Trophoblast cell (in vitro differentiated cells and primary cell): Measurements from ENCODE around the gene LTBP4.
"Not testable (repeated sequence)": the region's sequence is repeated elsewhere in the genome, so short reads cannot be mapped to it uniquely, and the experiment has no call there.

ENCODE experiments used
- DNase-seq, 2 donors: peaks; one replicate each; pipeline ENCODE4 v3.0.0-alpha.2; 2016
- H2AFZ ChIP-seq: 2 replicates; pipeline ENCODE4 v1.6.1; 2013; ENCODE audit warnings: low read length, moderate library complexity, mild to moderate bottlenecking; ENCODE audit not compliant: insufficient read depth, poor library complexity
- H2AK5ac ChIP-seq: 2 replicates; pipeline ENCODE4 v1.6.1; 2013; ENCODE audit warnings: mild to moderate bottlenecking, low read length
- H2BK120ac ChIP-seq: 2 replicates; pipeline ENCODE4 v1.6.1; 2013; ENCODE audit warnings: low read length, mild to moderate bottlenecking, moderate library complexity; ENCODE audit not compliant: insufficient read depth, poor library complexity
- H2BK12ac ChIP-seq: 2 replicates; pipeline ENCODE4 v1.6.1; 2013; ENCODE audit warnings: mild to moderate bottlenecking, low read length, moderate library complexity
- H2BK5ac ChIP-seq: 2 replicates; pipeline ENCODE4 v1.6.1; 2013; ENCODE audit warnings: low read length, low read depth, moderate library complexity, mild to moderate bottlenecking; ENCODE audit not compliant: poor library complexity
- H3K14ac ChIP-seq: 2 replicates; pipeline ENCODE4 v1.6.1; 2013; ENCODE audit warnings: mild to moderate bottlenecking, low read length
- H3K18ac ChIP-seq: 2 replicates; pipeline ENCODE4 v1.6.1; 2013; ENCODE audit warnings: mild to moderate bottlenecking, low read length
- H3K23ac ChIP-seq: 2 replicates; pipeline ENCODE4 v1.6.1; 2013; ENCODE audit warnings: low read length
- H3K27ac ChIP-seq: 2 replicates; pipeline ENCODE4 v1.5.1; 2013; ENCODE audit warnings: low read depth, mild to moderate bottlenecking, inconsistent platforms, low read length, moderate library complexity
- H3K27me3 ChIP-seq: 2 replicates; pipeline ENCODE4 v1.6.1; 2013; ENCODE audit warnings: inconsistent platforms, mild to moderate bottlenecking, low read length, moderate library complexity; ENCODE audit not compliant: insufficient read depth
- H3K36me3 ChIP-seq, 2 experiments: 1 replicate in 1 of 2; 2 replicates in 1 of 2; pipeline ENCODE4 v1.6.1; 2013; ENCODE audit warnings: low read length in 2 of 2, mild to moderate bottlenecking in 2 of 2, moderate library complexity in 1 of 2; ENCODE audit not compliant: insufficient read depth in 2 of 2, control insufficient read depth in 1 of 2
- H3K4ac ChIP-seq: 2 replicates; pipeline ENCODE4 v1.6.1; 2013; ENCODE audit warnings: low read depth, mild to moderate bottlenecking, low read length, moderate library complexity
- H3K4me1 ChIP-seq, 2 experiments: 1 replicate in 1 of 2; 2 replicates in 1 of 2; pipeline ENCODE4 v1.6.1; 2013; ENCODE audit warnings: low read length in 2 of 2, mild to moderate bottlenecking in 2 of 2, moderate library complexity in 1 of 2; ENCODE audit not compliant: insufficient read depth in 2 of 2, control insufficient read depth in 1 of 2
- H3K4me2 ChIP-seq: 2 replicates; pipeline ENCODE4 v1.6.1; 2013; ENCODE audit warnings: inconsistent platforms, mild to moderate bottlenecking, low read length, moderate library complexity
- H3K4me3 ChIP-seq: 2 replicates; pipeline ENCODE4 v1.5.1; 2013; ENCODE audit warnings: mild to moderate bottlenecking, low read depth, low read length, inconsistent platforms
- H3K79me1 ChIP-seq: one replicate; pipeline ENCODE4 v1.6.1; 2013; ENCODE audit warnings: low read length
- H3K79me2 ChIP-seq: 2 replicates; pipeline ENCODE4 v1.6.1; 2013; ENCODE audit warnings: low read length, mild to moderate bottlenecking; ENCODE audit not compliant: control insufficient read depth, insufficient read depth, poor library complexity
- H3K9ac ChIP-seq: 2 replicates; pipeline ENCODE4 v1.6.1; 2013; ENCODE audit warnings: mild to moderate bottlenecking, low read length
- H3K9me3 ChIP-seq: 2 replicates; pipeline ENCODE4 v1.6.1; 2013; ENCODE audit warnings: low read depth, mild to moderate bottlenecking, control low read depth, inconsistent platforms, low read length; ENCODE audit not compliant: insufficient read depth
- H4K12ac ChIP-seq: 2 replicates; pipeline ENCODE4 v1.6.1; 2013; ENCODE audit warnings: low read depth, mild to moderate bottlenecking, low read length, moderate library complexity
- H4K8ac ChIP-seq: 2 replicates; pipeline ENCODE4 v1.6.1; 2013; ENCODE audit warnings: low read depth, mild to moderate bottlenecking, low read length, moderate library complexity
- H4K91ac ChIP-seq: one replicate; pipeline ENCODE4 v1.6.1; 2013; ENCODE audit warnings: low read depth, mild to moderate bottlenecking, low read length, moderate library complexity
- WGBS: extraction: QIAGEN DNeasy Blood & Tissue Kit; methylation state at CpG from one replicate; pipeline ENCODE4 v1.1.7; 2013; ENCODE audit warnings: missing lambda C conversion rate; ENCODE audit not compliant: insufficient read length, insufficient coverage; ENCODE audit errors: extremely low coverage; 5-methylcytosine and 5-hydroxymethylcytosine counted together

LTBP4 gene

GRCh38 chr19:40590464-40591265 is 10.5 kb upstream of the LTBP4 start:
- Histone ChIP-seq H3K27me3 (no peaks in the 10 kb centered on the region), H3K9me3 (no peaks in the 10 kb centered on the region), H3K23ac (no peak overlapping the region), H3K4ac (no peak overlapping the region), H3K79me2 (no peaks in the 10 kb centered on the region), H3K4me2 (no peak overlapping the region), H3K4me1 (peaks cover 0 to 3% of the 10 kb centered on the region in 2 experiments), H4K91ac (no peak overlapping the region), H2BK12ac (no peak overlapping the region), H2BK5ac (no peak overlapping the region), H2AFZ (no peak overlapping the region), H2AK5ac (no peak overlapping the region), H2BK120ac (no peak overlapping the region), H3K4me3 (no peak overlapping the region), H3K36me3 (peaks cover 25 to 30% of the 10 kb centered on the region in 2 experiments), H3K14ac (no peak overlapping the region), H4K12ac (no peak overlapping the region), H3K79me1 (no peaks in the 10 kb centered on the region), H3K27ac (no peak overlapping the region), H3K18ac (no peak overlapping the region), H4K8ac (no peak overlapping the region), H3K9ac (no peak overlapping the region)
- WGBS: no CpG with 5 or more reads among the region's 22 CpGs
- no peak for DNase-seq

- no CpG with 5 or more reads among the region's 4 CpGs for WGBS
Observed at GRCh38 chr19:40591724-40592123, 9.4 kb upstream of the LTBP4 start.

GRCh38 chr19:40592170-40592569 is 9.0 kb upstream of the LTBP4 start:
- Histone ChIP-seq H3K4me3 (no peak overlapping the region), H3K27ac (no peak overlapping the region), H2AFZ (no peak overlapping the region), H3K9ac (no peak overlapping the region), H3K27me3 (peaks cover 9% of the 10 kb centered on the region), H4K12ac (no peak overlapping the region), H4K91ac (no peak overlapping the region), H3K4ac (no peak overlapping the region), H2BK12ac (no peak overlapping the region), H3K18ac (no peak overlapping the region), H3K9me3 (no peaks in the 10 kb centered on the region), H4K8ac (no peak overlapping the region), H3K79me2 (no peaks in the 10 kb centered on the region), H2BK5ac (no peak overlapping the region), H3K4me2 (no peak overlapping the region), H3K23ac (no peak overlapping the region), H3K4me1 (peaks cover 3 to 4% of the 10 kb centered on the region in 2 experiments), H2BK120ac (no peak overlapping the region), H3K36me3 (peaks cover 18 to 21% of the 10 kb centered on the region in 2 experiments), H3K79me1 (no peaks in the 10 kb centered on the region), H3K14ac (no peak overlapping the region), H2AK5ac (no peak overlapping the region)
- WGBS: no CpG with 5 or more reads among the region's 4 CpGs
- peak in 1 of 2 donors; percentile 58 for DNase-seq

More at GRCh38 chr19:40591724-40592123, 9.4 kb upstream of the LTBP4 start:
- not testable (repeated sequence) for H3K4me2 ChIP-seq, H2BK12ac ChIP-seq, H3K27ac ChIP-seq, H3K18ac ChIP-seq, H3K9me3 ChIP-seq, H3K79me1 ChIP-seq, H3K23ac ChIP-seq, H2BK120ac ChIP-seq, H3K4me3 ChIP-seq, H3K79me2 ChIP-seq, H2AK5ac ChIP-seq, H3K4ac ChIP-seq, DNase-seq, H3K4me1 ChIP-seq, H2AFZ ChIP-seq, H4K91ac ChIP-seq, H3K27me3 ChIP-seq, H4K8ac ChIP-seq, H3K9ac ChIP-seq, H4K12ac ChIP-seq, H3K14ac ChIP-seq, H2BK5ac ChIP-seq
- H3K36me3 ChIP-seq: peaks cover 22 to 26% of the 10 kb centered on the region in 2 experiments

GRCh38 chr19:40594255-40594654 is 6.9 kb upstream of the LTBP4 start:
- peaks cover 8 to 10% of the 10 kb centered on the region in 2 experiments for H3K36me3 ChIP-seq

More at GRCh38 chr19:40594255-40594654, 6.9 kb upstream of the LTBP4 start:
- Histone ChIP-seq H2BK12ac (no peak overlapping the region), H3K79me1 (peaks cover 2% of the 10 kb centered on the region), H3K27ac (no peak overlapping the region), H2BK120ac (no peak overlapping the region), H3K23ac (no peak overlapping the region), H3K4me2 (no peak overlapping the region), H3K4me3 (no peak overlapping the region), H3K79me2 (no peaks in the 10 kb centered on the region), H2AFZ (no peak overlapping the region), H2AK5ac (no peak overlapping the region), H4K91ac (no peak overlapping the region), H4K12ac (no peak overlapping the region), H2BK5ac (no peak overlapping the region), H3K9ac (no peak overlapping the region), H3K4me1 (peaks cover 3 to 11% of the 10 kb centered on the region in 2 experiments), H3K4ac (no peak overlapping the region), H3K14ac (no peak overlapping the region), H4K8ac (no peak overlapping the region), H3K18ac (no peak overlapping the region), H3K27me3 (peaks cover 20% of the 10 kb centered on the region), H3K9me3 (peaks cover 2% of the 10 kb centered on the region)
- no CpG with 5 or more reads among the region's 8 CpGs for WGBS
- DNase-seq: no peak
